ENCODE measurements around the gene METAP1.
"Not testable (repeated sequence)": the region's sequence is repeated elsewhere in the genome, so short reads cannot be mapped to it uniquely, and the experiment has no call there.

The METAP1 gene

DNA sequence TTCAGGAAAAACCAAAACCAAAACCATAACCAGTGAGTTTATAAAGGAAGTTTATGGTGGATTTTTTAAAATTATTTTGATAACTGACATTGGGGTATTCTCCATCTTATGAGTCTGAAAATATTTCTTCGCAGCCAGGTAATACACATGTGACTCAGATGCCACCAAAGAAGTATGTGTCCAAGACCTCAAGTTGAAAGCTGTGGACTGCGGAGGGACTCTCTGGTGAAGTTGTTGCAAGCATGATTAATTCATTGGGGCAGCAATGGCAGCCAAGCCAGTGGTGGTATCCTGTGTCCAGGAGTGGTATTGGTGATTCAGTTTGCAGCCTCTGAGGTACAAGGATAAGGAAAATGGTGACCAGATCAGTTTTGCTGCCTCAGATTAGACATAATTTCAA, 107.1 kb downstream of the METAP1 start:
- no peak for DNase-seq

DNA sequence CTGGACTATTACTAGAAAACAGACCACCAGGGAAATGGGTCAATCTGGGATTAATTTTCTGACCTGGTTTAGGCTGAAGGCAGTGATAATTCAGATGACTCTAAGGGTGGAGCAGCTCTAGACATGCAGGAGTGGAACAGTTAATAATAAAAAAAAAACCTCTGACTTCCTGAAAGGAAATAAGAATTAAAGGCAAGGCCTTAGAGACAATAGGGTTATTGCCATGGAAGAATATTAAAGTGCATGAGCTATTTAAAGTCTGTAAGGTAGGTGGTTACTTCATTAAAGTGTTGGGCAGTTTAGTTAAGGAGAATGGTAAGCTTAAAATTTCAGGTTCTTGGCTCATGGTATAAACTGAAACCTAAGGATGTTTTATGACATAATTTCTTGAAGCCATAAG, 107.6 kb downstream of the METAP1 start:
- DNase-seq = no peak

DNA sequence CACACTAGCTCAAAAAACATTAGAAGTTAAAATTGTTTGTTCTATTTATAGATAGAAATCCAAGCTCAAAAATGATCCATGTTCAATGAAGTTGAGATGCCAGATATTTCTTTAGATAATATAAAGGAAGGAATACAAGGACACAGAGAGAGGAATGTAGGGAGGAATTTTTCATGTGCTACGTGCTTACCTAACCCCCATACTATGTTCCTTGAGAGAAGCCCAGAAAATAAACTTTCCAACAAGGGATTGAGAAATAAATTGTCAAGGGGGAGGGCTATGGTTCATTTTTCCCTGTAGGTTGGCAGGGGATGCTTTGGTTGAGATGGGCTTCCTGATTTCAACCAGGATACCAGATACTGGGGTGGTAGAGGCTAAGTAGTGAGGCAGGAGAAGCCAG, 108.6 kb downstream of the METAP1 start:
- DNase-seq = no peak

DNA sequence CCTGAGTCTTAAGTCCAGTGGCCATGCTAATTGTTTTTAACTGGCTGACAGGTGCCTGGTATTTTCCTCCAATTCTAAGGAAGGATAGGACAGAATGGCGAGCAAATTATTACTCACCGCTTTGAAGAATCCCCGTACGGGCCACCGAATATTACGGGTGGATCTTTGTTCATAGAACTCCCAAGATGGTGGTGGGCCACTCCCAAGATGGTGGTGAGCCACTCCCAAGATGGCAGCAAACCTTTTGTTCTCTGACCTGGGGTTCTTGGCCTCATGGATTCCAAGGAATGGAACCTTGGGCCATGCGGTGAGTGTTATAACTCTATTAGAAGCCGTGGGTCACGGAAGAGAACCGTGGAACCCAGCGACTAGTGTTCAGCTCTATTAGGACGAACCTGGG, 113.8 kb downstream of the METAP1 start:
- DNase-seq = not testable (repeated sequence)
